GM12873 (cell line): ENCODE results near the gene DNAJA1.

ENCODE experiments used
- CTCF ChIP-seq: IDR thresholded peaks from 2 replicates; pipeline ENCODE4 v1.5.1; 2012; ENCODE audit warnings: low read depth, mild to moderate bottlenecking, moderate library complexity, low read length, control low read depth; ENCODE audit not compliant: insufficient read depth; ENCODE audit errors: missing control alignments

Gene DNAJA1

GRCh38 chr9:33024966-33025571 is at the start of gene DNAJA1:
DNAJA1 (plus strand) TSS chr9:33025273; CDS start chr9:33026485, 1,212 bp downstream.
- no peak for TF ChIP-seq CTCF

- no peak for TF ChIP-seq CTCF
Observed at GRCh38 chr9:32978051-32978450, 47.0 kb upstream of the DNAJA1 start.

GRCh38 chr9:32986971-32987370 is 38.1 kb upstream of the DNAJA1 start:
- no peak for TF ChIP-seq CTCF

- TF ChIP-seq CTCF, result no peak
Observed at GRCh38 chr9:32989660-32990059, 35.4 kb upstream of the DNAJA1 start.

- TF ChIP-seq CTCF, result no peak
Observed at GRCh38 chr9:32991897-32992594, 33.0 kb upstream of the DNAJA1 start.

- no peak for TF ChIP-seq CTCF
Observed at GRCh38 chr9:32992595-32993238, 32.4 kb upstream of the DNAJA1 start.

GRCh38 chr9:33007755-33008154 is 17.3 kb upstream of the DNAJA1 start:
- TF ChIP-seq CTCF, result no peak
